Choroid plexus epithelial cell (primary cell): ENCODE data around the gene PRMT9.

Source experiments
- DNase-seq: peaks from one replicate; pipeline ENCODE4 v3.0.0-alpha.2; 2010; ENCODE audit warnings: low read depth
- H3K4me3 ChIP-seq: 2 replicates; pipeline ENCODE4 v1.5.1; 2011; ENCODE audit warnings: low read depth, mild to moderate bottlenecking, control low read depth, low read length, moderate library complexity
- TF ChIP-seq, protein P1 (sequence below): conservative IDR thresholded peaks from 2 replicates; pipeline ENCODE4 v1.5.1; 2011; ENCODE audit warnings: low read depth, mild to moderate bottlenecking, control low read depth, inconsistent platforms, low read length, moderate library complexity

PRMT9 gene

GRCh38 chr4:147682755-147683154, 1.2 kb downstream of the PRMT9 start:
- TF ChIP-seq, protein P1, sequence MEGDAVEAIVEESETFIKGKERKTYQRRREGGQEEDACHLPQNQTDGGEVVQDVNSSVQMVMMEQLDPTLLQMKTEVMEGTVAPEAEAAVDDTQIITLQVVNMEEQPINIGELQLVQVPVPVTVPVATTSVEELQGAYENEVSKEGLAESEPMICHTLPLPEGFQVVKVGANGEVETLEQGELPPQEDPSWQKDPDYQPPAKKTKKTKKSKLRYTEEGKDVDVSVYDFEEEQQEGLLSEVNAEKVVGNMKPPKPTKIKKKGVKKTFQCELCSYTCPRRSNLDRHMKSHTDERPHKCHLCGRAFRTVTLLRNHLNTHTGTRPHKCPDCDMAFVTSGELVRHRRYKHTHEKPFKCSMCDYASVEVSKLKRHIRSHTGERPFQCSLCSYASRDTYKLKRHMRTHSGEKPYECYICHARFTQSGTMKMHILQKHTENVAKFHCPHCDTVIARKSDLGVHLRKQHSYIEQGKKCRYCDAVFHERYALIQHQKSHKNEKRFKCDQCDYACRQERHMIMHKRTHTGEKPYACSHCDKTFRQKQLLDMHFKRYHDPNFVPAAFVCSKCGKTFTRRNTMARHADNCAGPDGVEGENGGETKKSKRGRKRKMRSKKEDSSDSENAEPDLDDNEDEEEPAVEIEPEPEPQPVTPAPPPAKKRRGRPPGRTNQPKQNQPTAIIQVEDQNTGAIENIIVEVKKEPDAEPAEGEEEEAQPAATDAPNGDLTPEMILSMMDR: no peak
- DNase-seq: peak; percentile 11
- H3K4me3 ChIP-seq: peak overlapping the region; percentile 99

DNA sequence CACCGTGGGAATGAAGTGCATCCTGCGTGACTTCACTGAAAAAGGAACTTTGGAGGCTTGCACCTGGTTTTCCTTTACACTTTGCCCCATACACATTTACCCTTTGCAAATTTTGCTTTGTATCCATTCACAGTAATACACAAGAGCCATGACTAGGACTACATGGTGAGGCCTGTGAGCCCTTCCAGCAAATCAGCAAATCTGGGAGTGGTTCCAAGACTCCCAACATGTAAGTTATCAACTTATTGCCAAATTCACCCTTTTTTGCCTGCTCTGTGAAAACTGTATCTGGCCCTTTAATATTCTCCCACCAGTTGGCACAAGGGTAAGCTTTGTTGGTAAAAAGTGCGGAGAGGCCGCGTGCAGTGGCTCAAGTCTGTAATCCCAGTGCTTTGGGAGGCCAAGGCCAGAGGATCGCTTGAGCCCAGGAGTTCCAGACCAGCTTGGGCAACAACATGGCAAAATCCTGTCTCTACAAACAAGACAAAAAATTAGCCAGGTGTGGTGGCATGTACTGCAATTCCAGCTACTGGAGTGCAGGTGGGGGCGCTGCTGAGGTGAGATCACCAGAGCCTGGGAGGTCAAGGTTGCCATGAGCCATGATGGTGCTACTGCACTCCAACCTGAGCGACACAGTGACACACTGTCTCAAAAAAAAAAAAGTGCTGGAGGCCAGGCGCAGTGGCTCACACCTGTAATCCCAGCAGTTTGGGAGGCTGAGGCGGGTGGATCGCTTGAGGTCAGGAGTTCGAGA, 5.0 kb downstream of the PRMT9 start:
- DNase-seq: peak; percentile 21
- no peak overlapping the region for H3K4me3 ChIP-seq
- TF ChIP-seq, protein P1: no peak

DNA sequence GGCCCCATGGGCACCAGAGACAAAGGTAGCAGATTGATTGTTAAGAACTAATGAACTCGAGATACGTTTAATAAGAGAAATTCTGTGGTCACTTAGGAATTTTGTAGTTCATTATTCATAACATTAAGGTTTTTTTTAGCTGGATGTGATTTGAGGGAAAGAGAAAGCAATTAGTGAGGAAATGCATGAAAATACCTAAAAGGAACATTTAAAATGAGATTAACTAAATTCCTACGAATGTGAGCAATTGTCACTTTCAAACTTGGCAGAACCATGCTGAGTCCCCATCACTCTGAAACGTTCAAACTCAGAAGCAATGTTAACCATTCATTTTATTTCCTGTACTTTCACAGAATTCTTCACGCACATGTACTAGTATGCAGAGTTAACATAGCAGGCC, 5.9 kb downstream of the PRMT9 start:
- TF ChIP-seq, protein P1: no peak
- no peak overlapping the region for H3K4me3 ChIP-seq
- DNase-seq: no peak

- peak; percentile 22 for DNase-seq
- TF ChIP-seq, protein P1: no peak
- no peak overlapping the region for H3K4me3 ChIP-seq
Observed at GRCh38 chr4:147674496-147674895, 9.5 kb downstream of the PRMT9 start.

- TF ChIP-seq, protein P1: no peak
Observed at GRCh38 chr4:147674073-147674472, 9.9 kb downstream of the PRMT9 start.

DNA sequence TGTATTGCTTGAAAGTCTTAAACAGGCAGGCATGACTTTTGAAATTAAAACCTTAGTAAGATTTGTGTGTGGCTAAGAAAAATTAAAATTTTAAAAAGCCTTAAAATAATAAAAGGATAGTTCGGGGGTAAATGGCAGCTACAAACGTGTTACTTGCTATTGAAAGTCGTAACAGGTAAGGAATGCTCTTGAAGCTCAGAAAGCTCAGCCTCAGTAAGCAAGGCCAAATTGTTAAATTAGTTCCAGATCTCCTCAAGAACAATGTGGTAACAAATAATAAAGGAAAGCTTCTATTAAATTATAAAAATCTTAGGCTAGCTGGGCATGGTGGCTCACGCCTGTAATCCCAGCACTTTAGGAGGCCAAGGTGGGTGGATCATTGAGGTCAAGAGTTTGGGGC, 25.5 kb downstream of the PRMT9 start:
- TF ChIP-seq, protein P1: no peak
- no peak overlapping the region for H3K4me3 ChIP-seq
- no peak for DNase-seq

More at GRCh38 chr4:147674073-147674472, 9.9 kb downstream of the PRMT9 start:
- no peak overlapping the region for H3K4me3 ChIP-seq
- no peak for DNase-seq

DNA sequence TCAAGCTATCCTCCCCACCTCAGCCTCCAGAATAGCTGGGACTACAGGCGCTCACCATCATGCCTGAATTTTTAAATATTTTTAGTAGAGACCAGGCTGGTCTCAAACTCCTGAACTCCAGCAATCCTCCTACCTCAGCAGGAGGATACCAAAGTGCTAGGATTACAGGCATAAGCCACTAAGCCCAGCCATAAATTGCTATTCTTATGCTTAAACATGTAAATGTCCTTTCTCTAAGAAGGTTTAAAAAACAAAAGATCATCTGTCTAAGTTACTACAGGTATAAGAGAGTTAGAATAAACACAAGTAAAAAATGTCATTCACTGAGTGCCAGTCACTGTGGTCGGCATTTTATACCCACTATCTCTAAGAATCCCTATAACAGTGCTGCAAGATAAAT, 28.3 kb downstream of the PRMT9 start:
- no peak overlapping the region for H3K4me3 ChIP-seq
- TF ChIP-seq, protein P1: no peak
- DNase-seq: no peak
